Fibroblast of peridontal ligament (primary cell): ENCODE data around the gene ZNF423.

Experiments
- DNase-seq: peaks from one replicate; pipeline ENCODE4 v3.0.0-alpha.2; 2010; ENCODE audit errors: extremely low read depth

The ZNF423 gene

GRCh38 chr16:49556606-49557446 lies 299.1 kb downstream of the ZNF423 start:
- DNase-seq, result peak; percentile 64

GRCh38 chr16:49556249-49556605 lies 299.7 kb downstream of the ZNF423 start:
- no peak for DNase-seq

GRCh38 chr16:49554681-49555080 lies 301.2 kb downstream of the ZNF423 start:
- DNase-seq, result no peak

GRCh38 chr16:49552313-49552928 lies 303.5 kb downstream of the ZNF423 start:
- no peak for DNase-seq

GRCh38 chr16:49550666-49551065 lies 305.2 kb downstream of the ZNF423 start:
- no peak for DNase-seq

- DNase-seq, result no peak
These were observed 305.8 kb downstream of the ZNF423 start for GRCh38 chr16:49550140-49550539.

GRCh38 chr16:49548325-49548970 lies 307.5 kb downstream of the ZNF423 start:
- DNase-seq, result no peak

GRCh38 chr16:49547448-49547847 lies 308.5 kb downstream of the ZNF423 start:
- no peak for DNase-seq

GRCh38 chr16:49546735-49547134 lies 309.2 kb downstream of the ZNF423 start:
- no peak for DNase-seq

GRCh38 chr16:49545741-49546448 lies 310.0 kb downstream of the ZNF423 start:
- peak; percentile 5 for DNase-seq

GRCh38 chr16:49545243-49545642 lies 310.7 kb downstream of the ZNF423 start:
- DNase-seq, result no peak

- DNase-seq, result no peak
These were observed 311.1 kb downstream of the ZNF423 start for GRCh38 chr16:49544828-49545227.

GRCh38 chr16:49543631-49543946 lies 312.3 kb downstream of the ZNF423 start:
- DNase-seq, result no peak

GRCh38 chr16:49542946-49543630 lies 312.8 kb downstream of the ZNF423 start:
- DNase-seq, result peak; percentile 5

- no peak for DNase-seq
These were observed 313.5 kb downstream of the ZNF423 start for GRCh38 chr16:49542391-49542891.

- no peak for DNase-seq
These were observed 315.1 kb downstream of the ZNF423 start for GRCh38 chr16:49540836-49541235.

GRCh38 chr16:49539758-49540157 lies 316.2 kb downstream of the ZNF423 start:
- no peak for DNase-seq

- DNase-seq, result no peak
These were observed 317.9 kb downstream of the ZNF423 start for GRCh38 chr16:49537924-49538459.

- DNase-seq, result no peak
These were observed 320.9 kb downstream of the ZNF423 start for GRCh38 chr16:49534901-49535610.

GRCh38 chr16:49533422-49533821 lies 322.5 kb downstream of the ZNF423 start:
- no peak for DNase-seq

- no peak for DNase-seq
These were observed 323.0 kb downstream of the ZNF423 start for GRCh38 chr16:49532873-49533272.
